GM18909 (cell line): ENCODE data around the gene EHD2.
"Not testable (repeated sequence)": the region's sequence is repeated elsewhere in the genome, so short reads cannot be mapped to it uniquely, and the experiment has no call there.

Experiments used
- ATAC-seq: cut with Tn5 transposase; IDR thresholded peaks from one replicate; pipeline ENCODE4 v1.9.1; 2021; ENCODE audit warnings: mild to moderate bottlenecking; ENCODE audit not compliant: unreplicated experiment, poor library complexity

The EHD2 gene

GRCh38 chr19:47745010-47745901, 32.0 kb downstream of the EHD2 start, which contains the start of gene NOP53:
Gene NOP53 (plus strand): TSS chr19:47745546. CDS start chr19:47745560, 14 bp downstream.
- peak; percentile 74 for ATAC-seq

DNA sequence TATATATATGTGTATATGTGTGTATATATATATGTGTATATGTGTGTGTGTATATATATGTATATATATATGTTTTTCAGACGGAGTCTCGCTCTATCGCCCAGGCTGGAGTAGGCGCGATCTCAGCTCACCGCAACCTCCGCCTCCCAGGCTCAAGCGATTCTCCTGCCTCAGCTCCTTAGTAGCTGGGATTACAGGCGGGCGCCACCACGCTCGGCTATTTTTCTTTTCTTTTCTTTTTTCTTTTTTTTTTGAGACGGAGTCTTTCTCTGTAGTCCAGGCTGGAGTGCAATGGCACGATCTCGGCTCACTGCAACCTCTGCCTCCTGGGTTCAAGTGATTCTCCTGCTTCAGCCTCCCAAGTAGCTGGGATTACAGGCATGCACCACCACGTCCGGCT, 32.9 kb downstream of the EHD2 start:
- ATAC-seq: not testable (repeated sequence)

DNA sequence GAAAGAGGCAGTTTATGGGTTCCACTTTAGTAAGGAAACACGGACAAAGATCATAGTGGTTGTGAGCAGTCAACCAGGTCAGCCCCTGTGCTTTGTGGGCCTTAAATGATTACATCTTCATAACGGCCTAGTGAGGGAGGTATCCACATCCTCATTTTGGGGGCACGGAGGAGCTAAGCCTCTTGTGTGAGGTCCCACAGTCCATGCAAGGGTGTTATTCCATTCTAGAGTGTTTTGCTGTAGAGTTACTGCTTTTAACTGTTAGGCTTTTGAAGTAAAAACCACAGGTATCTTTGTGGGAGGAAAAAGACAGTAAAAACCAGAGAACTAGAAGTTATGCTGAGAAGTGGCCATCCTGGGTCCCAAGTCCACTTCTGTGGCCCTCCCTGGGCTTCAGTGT, 36.1 kb downstream of the EHD2 start:
- no peak for ATAC-seq

DNA sequence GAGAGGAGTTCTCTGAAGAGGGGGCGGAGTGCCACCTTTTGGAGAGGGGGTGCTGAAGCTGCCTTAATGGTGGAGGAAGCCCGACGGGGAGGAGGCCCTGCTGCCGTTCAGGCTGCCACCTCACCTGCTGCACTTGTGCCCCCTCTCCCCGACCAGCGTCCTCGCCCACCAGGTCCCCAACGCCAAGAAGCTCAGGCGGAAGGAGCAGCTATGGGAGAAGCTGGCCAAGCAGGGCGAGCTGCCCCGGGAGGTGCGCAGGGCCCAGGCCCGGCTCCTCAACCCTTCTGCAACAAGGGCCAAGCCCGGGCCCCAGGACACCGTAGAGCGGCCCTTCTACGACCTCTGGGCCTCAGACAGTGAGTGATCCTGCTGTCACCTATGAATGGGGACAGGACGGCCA, 37.5 kb downstream of the EHD2 start:
- no peak for ATAC-seq

DNA sequence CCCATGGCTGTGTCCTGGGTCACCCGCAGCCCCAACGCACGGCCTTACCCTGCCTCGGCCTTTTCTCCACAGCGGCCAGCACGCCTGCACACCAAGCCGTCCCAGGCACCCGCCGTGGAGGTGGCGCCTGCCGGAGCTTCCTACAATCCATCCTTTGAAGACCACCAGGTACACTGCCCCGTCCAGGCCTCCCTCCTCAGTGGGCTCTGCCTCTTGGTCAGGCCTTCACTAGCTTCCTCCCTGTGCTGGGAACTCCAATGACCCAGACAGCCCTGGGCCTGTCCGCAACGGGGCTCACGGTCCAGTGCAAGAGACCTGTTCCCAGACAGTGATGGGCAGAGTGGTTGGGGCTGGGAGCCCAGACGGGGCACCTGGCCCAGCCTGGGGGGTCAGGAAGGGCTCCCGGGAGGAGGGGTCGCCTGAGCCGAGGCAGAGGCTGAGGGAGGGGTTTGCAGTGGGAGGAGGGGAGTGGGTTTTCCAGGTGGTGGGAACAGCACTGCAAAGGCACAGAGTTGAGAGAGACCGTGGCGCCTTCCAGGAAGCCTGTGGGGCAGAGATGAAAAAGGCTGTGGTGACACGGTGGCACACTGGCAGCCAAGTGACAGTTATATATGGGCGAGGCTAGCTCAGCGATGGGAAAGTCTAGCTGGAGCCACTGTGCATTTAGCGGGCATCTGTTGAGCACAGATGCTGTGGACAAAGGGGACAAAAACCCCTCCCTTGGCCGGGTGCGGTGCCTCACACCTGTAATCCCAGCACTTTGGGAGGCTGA, 39.4 kb downstream of the EHD2 start:
- ATAC-seq: no peak

- ATAC-seq: no peak
These were observed 41.2 kb downstream of the EHD2 start for GRCh38 chr19:47754206-47755064.

GRCh38 chr19:47755065-47755761, 42.0 kb downstream of the EHD2 start:
- ATAC-seq: no peak

DNA sequence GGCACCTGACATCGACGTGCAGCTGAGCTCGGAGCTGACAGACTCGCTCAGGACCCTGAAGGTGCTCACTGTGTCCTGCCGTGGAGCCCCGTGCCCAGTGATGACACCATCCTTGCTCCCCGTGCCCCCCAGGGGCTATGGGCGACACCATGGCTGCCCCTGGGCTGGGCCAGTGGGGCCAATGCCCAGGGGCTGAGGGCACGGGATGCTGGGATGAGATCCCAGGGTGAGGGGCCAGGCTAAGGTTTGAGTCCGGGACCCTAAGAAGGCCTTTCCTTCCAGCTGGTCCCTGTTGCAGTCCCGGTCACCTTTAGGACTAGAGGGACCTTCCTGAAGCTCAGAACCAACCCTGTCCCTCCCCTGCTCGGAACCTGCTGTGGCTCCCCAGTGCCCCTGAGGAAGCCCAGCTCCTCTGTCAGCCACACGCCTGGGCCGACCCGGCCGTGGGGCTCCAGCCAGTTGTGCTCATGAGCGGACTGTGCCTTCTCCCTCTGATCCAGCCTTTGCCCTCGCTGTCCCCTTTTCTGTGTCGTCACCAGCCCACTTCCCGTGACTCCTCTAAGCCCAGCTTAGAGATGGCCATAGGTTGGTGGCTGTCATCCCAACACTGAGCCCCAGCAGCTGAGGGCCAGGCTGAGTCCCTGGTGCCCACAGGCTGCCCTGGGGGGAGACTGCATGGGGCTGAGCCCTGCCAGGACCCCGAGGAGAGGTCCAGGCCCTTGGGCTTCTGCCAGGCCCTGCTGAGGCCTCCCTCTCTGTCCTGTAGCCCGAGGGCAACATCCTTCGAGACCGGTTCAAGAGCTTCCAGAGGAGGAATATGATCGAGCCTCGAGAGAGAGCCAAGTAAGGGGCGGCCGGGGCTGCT, 42.8 kb downstream of the EHD2 start:
- no peak for ATAC-seq

DNA sequence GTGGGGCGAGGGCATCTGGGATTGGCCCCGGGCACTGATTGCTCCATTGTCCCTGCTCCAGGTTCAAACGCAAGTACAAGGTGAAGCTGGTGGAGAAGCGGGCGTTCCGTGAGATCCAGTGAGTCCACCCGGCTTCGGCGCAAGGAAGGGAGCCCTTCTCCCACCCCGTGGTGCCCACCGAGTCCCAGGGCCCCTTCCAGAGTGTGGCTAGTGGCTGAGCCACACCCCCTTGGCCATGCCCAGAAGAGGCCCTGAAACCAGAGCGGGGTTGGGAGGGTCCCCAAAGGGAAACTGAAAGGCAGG, 43.4 kb downstream of the EHD2 start:
- no peak for ATAC-seq

GRCh38 chr19:47756953-47757608, 43.9 kb downstream of the EHD2 start:
- ATAC-seq: no peak

DNA sequence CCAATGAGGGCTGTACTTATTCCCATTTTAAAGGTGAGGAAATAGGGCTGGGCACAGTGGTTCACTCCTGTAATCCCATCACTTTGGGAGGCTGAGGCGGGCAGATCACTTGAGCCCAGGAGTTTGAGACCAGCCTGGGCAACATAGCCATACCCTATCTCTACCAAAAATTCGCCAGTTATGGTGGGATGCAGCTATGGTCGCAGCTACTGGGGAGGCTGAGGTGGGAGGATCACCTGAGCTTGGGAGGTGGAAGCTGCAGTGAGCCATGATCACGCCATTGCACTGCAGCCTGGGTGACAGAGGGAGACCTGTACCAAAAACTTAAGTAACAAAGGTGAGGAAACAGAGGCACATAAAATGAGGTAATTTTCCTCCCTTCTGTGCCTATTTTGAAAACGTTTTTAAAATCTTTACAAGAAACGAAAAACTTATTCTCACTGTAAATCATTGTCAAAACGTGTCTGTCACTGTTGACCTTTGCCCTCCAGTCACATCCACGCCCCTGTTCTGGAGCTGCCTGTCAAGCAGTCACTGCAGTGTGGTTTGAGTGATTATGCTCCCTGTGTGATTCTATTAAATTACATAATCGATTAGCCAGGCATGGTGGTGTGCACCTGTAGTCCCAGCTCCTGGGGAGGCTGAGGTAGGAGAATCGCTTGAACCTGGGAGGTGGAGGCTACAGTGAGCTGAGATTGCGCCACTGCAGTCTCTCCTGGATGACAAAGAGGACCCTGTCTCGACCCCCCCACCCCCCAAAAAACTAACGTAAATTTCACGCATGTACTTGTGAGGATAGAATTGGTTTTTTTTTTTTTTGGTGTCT, 44.6 kb downstream of the EHD2 start:
- no peak for ATAC-seq

- ATAC-seq: no peak
These were observed 45.2 kb downstream of the EHD2 start for GRCh38 chr19:47758443-47758804.

DNA sequence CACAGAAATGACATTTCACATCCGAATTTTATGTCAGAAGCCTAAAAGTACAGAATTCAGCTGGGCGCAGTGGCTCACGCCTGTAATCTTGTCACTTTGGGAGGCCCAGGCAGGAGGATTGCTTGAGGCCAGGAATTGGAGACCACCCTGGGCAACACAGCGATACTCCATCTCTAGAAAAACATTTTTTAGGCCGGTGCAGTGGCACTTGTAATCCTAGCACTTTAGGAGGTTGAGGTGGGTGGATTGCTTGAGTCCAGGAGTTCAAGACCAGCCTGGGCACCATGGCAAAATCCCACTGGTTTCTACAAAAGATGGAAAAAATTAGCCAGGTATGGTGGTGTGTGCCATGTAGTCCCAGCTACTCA, 47.4 kb downstream of the EHD2 start:
- ATAC-seq: no peak

GRCh38 chr19:47761566-47761965, 48.3 kb downstream of the EHD2 start:
- no peak for ATAC-seq

DNA sequence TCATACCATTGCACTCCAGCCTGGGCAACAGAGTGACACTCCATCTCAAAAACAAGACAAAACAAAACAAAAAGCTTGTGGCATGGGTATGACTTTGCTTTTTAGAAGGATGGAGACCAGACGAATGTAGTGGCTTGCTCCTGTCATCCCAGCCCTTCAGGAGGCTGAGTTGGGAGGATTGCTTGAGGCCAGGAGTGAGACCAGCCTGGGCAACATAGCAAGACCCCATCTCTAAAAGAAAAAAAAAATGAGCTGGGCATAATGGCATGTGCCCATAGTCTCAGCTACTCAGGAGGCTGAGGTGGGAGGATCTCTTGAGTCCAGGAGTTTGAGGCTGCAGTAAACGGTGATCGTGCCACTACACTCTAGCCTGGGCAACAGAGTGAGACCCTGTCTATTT, 48.9 kb downstream of the EHD2 start:
- ATAC-seq: no peak

DNA sequence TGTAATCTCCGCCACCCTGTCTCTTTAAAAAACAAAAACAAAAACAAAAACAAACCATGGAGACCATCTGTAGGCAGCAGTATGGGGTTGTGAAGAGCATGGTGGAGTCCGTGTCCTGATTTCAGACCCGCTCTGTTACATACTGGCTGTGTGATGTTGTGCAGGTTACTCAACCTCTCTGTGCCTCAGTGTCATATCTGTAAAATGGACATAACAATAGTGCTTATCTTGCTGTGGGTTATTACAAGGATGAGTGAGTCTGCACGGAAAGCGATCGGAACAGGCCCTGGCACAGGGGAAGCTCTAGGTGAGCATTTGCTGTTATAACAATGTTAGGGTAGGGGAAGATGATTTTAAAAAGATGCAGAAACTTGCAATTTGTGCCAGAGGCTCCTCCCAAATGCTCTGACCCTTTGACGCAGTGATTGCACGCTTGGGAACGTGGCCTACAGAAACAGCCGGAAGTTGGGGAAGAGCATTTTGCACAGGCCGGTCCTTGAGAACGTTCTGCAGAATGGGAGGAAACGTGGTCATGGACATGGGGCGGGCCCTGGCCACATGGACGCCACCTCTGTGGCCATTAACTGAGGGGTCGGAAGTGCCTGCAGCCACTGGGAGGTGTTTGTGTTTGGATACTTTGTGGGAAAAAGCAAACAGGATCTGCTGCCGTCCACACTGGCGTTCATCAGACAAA, 49.5 kb downstream of the EHD2 start:
- no peak for ATAC-seq

DNA sequence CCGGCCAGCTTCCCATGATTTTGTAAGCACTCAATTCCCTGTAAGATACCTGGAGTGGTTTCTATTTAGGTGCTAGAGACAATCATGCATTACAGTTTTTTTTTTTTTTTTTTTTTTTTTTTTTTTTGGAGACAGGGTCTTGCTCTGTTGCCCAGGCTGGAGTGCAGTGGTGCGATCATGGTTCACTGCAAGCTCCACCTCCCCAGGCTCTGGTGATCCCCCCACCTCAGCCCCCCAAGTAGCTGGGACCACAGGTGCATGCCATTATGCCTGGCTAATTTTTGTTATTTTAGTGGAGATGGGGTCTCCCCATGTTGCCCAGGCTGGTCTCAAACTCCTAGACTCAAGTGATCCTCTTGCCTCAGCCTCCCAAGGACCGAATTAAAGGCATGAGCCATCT, 51.5 kb downstream of the EHD2 start:
- ATAC-seq: not testable (repeated sequence)
